ENCODE data around the gene NLGN1. TPM values are rescaled to one million over a fixed set of nuclear protein-coding genes. Genes with fewer than 3 reads are reported as not detected.
"Not testable (repeated sequence)": the region's sequence is repeated elsewhere in the genome, so short reads cannot be mapped to it uniquely, and the experiment has no call there.

The NLGN1 gene
- total RNA-seq, result 10 to 100 TPM in 1 of 3 donors, 1 to 10 TPM in 2; 4.4 to 12.3 (median 6.9) TPM

- peak within 1 kb of the TSS; percentile 68 to 85 for H3K27ac ChIP-seq
- peak within 1 kb of the TSS; percentile 69 to 79 (median 72) for H3K4me3 ChIP-seq
- H3K4me1 ChIP-seq, result no peaks in the 10 kb centered on the region
- H3K27me3 ChIP-seq, result no peaks in the 10 kb centered on the region
- peak; percentile 33 to 61 for DNase-seq (ENCODE audit: low spot score in 2 of 2)
- H3K36me3 ChIP-seq, result no peaks in the 10 kb centered on the region
- intact Hi-C loops (cut with DNase I; ENCODE audit: low total_unique reads), result no loop called here
- no peak for TF ChIP-seq POLR2A (IDR thresholded peaks at IDR 0.05)
- peak in 2 of 3 donors; percentile 7 for TF ChIP-seq POLR2AphosphoS5 (IDR thresholded peaks at IDR 0.05)
- no peak for TF ChIP-seq CTCF (IDR thresholded peaks at IDR 0.05)
- no peaks in the 10 kb centered on the region for H3K9me3 ChIP-seq
Observed at GRCh38 chr3:173397161-173398110, at the start of gene NLGN1. Gene NLGN1 (plus strand): TSS chr3:173397744.

GRCh38 chr3:173351886-173352285 is 45.7 kb upstream of the NLGN1 start:
- Histone ChIP-seq H3K4me3 (no peak overlapping the region), H3K27ac (no peak overlapping the region), H3K27me3 (no peaks in the 10 kb centered on the region), H3K9me3 (peaks cover 9 to 15% of the 10 kb centered on the region in 2 donors), H3K36me3 (no peaks in the 10 kb centered on the region), H3K4me1 (no peaks in the 10 kb centered on the region)
- intact Hi-C loops (cut with DNase I; ENCODE audit: low total_unique reads), result no loop called here
- TF ChIP-seq POLR2AphosphoS5 (IDR thresholded peaks at IDR 0.05) (no peak), CTCF (IDR thresholded peaks at IDR 0.05) (no peak), POLR2A (IDR thresholded peaks at IDR 0.05) (no peak)
- DNase-seq (ENCODE audit: low spot score in 2 of 2), result no peak

GRCh38 chr3:173353137-173353536 is 44.4 kb upstream of the NLGN1 start:
- H3K4me1 ChIP-seq; H3K27me3 ChIP-seq; H3K27ac ChIP-seq; H3K4me3 ChIP-seq; H3K36me3 ChIP-seq; intact Hi-C loops (cut with DNase I; ENCODE audit: low total_unique reads); DNase-seq (ENCODE audit: low spot score in 2 of 2): not testable (repeated sequence)
- H3K9me3 ChIP-seq, result peaks cover 9 to 15% of the 10 kb centered on the region in 2 donors

- DNase-seq (ENCODE audit: low spot score in 2 of 2), result no peak
- intact Hi-C loops (cut with DNase I; ENCODE audit: low total_unique reads), result no loop called here
- TF ChIP-seq POLR2A (IDR thresholded peaks at IDR 0.05) (no peak), CTCF (IDR thresholded peaks at IDR 0.05) (no peak), POLR2AphosphoS5 (IDR thresholded peaks at IDR 0.05) (no peak)
- H3K4me1 ChIP-seq, result no peaks in the 10 kb centered on the region
- H3K9me3 ChIP-seq, result peaks cover 9 to 14% of the 10 kb centered on the region in 2 donors
- no peaks in the 10 kb centered on the region for H3K36me3 ChIP-seq
- no peaks in the 10 kb centered on the region for H3K27me3 ChIP-seq
- no peak overlapping the region for H3K4me3 ChIP-seq
- no peak overlapping the region for H3K27ac ChIP-seq
Observed at GRCh38 chr3:173354124-173354523, 43.4 kb upstream of the NLGN1 start.

GRCh38 chr3:173371848-173372487 is 25.6 kb upstream of the NLGN1 start:
- Histone ChIP-seq H3K27me3 (no peaks in the 10 kb centered on the region), H3K9me3 (no peaks in the 10 kb centered on the region), H3K4me3 (no peak overlapping the region), H3K27ac (no peak overlapping the region), H3K36me3 (no peaks in the 10 kb centered on the region), H3K4me1 (no peaks in the 10 kb centered on the region)
- intact Hi-C loops (cut with DNase I; ENCODE audit: low total_unique reads), result no loop called here
- DNase-seq (ENCODE audit: low spot score in 2 of 2), result no peak
- TF ChIP-seq POLR2AphosphoS5 (IDR thresholded peaks at IDR 0.05), result no peak
- peak in 2 of 3 donors; percentile 29 to 44 for TF ChIP-seq CTCF (IDR thresholded peaks at IDR 0.05)
